H1 (cell line): ENCODE data around the gene TCF4. TPM values are rescaled to one million over a fixed set of nuclear protein-coding genes. Genes with fewer than 3 reads are reported as not detected.

ENCODE experiments used
- CTCF ChIA-PET: fragments of 300-600 bp; sonication (Branson Sonifier 250); formaldehyde crosslinking; loops from one replicate; lab custom pipeline; 2021; ENCODE audit not compliant: partially characterized antibody; lab: Charles Lee
- POLR2A ChIA-PET: fragments of 300-600 bp; sonication (Branson Sonifier 250); formaldehyde crosslinking; loops from one replicate; lab custom pipeline; 2021; ENCODE audit warnings: inconsistent platforms; ENCODE audit not compliant: partially characterized antibody; lab: Charles Lee
- DNase-seq, 2 experiments: peaks; one replicate each; pipeline versions ENCODE4 v3.0.0 to v3.0.0-alpha.2; 2010 to 2022; ENCODE audit warnings: low spot score in 2 of 2, low read depth in 1 of 2, mixed read lengths in 1 of 2
- FAIRE-seq: peaks from 2 replicates; lab custom pipeline; 2011; peaks lifted over from hg19 to GRCh38; lab: Jason Lieb, UNC
- H2AFZ ChIP-seq: 2 replicates; pipeline ENCODE4 v1.8.1; 2012; ENCODE audit warnings: low read length, inconsistent platforms
- H2AK5ac ChIP-seq: 2 replicates; pipeline ENCODE4 v1.6.1; 2013; ENCODE audit warnings: low read depth, low read length
- H2BK120ac ChIP-seq: replicated peaks from 2 replicates; pipeline ENCODE3; 2013; ENCODE audit warnings: low read depth, low read length, inconsistent platforms
- H2BK12ac ChIP-seq: 2 replicates; pipeline ENCODE4 v1.6.1; 2013; ENCODE audit warnings: low read depth, low read length
- H2BK15ac ChIP-seq: 2 replicates; pipeline ENCODE4 v1.6.1; 2013; ENCODE audit warnings: low read length
- H2BK20ac ChIP-seq: 2 replicates; pipeline ENCODE4 v1.6.1; 2013; ENCODE audit warnings: low read length
- H2BK5ac ChIP-seq: 2 replicates; pipeline ENCODE4 v1.6.1; 2013; ENCODE audit warnings: low read depth, low read length
- H3K14ac ChIP-seq: 2 replicates; pipeline ENCODE4 v1.6.1; 2013; ENCODE audit warnings: inconsistent platforms; ENCODE audit not compliant: insufficient read length
- H3K18ac ChIP-seq: 2 replicates; pipeline ENCODE4 v1.6.1; 2013; ENCODE audit warnings: low read length; ENCODE audit errors: extremely low read depth
- H3K23ac ChIP-seq: 2 replicates; pipeline ENCODE4 v1.6.1; 2013; ENCODE audit warnings: inconsistent platforms; ENCODE audit not compliant: insufficient read length
- H3K23me2 ChIP-seq: 2 replicates; pipeline ENCODE4 v1.6.1; 2013; ENCODE audit warnings: low read depth, low read length
- H3K27ac ChIP-seq: 2 replicates; pipeline ENCODE4 v1.6.1; 2011; ENCODE audit warnings: low read depth, low read length, inconsistent platforms
- H3K27me3 ChIP-seq, 4 experiments: replicated peaks in 1 of 4; 1 replicate in 1 of 4; 2 replicates in 3 of 4; pipeline versions ENCODE4 v1.6.1 to v1.8.1; 2011 to 2013; ENCODE audit warnings: low read length in 3 of 4, mild to moderate bottlenecking in 3 of 4, inconsistent platforms in 2 of 4, mixed read lengths in 2 of 4, moderate library complexity in 1 of 4; ENCODE audit not compliant: control insufficient read depth in 3 of 4, insufficient read depth in 3 of 4; ENCODE audit errors: extremely low read depth in 1 of 4
- H3K36me3 ChIP-seq, 4 experiments: 2 replicates each; pipeline versions ENCODE4 v1.6.1 to v1.8.1; 2011 to 2013; ENCODE audit warnings: mild to moderate bottlenecking in 4 of 4, low read length in 3 of 4, moderate library complexity in 2 of 4, control low read depth in 1 of 4, inconsistent platforms in 1 of 4; ENCODE audit not compliant: insufficient read depth in 4 of 4, control insufficient read depth in 2 of 4
- H3K4ac ChIP-seq: replicated peaks from 2 replicates; pipeline ENCODE3; 2013; ENCODE audit warnings: low read length, low read depth, mixed read lengths, inconsistent platforms; ENCODE audit not compliant: insufficient read length
- H3K4me1 ChIP-seq, 4 experiments: replicated peaks in 1 of 4; 1 replicate in 1 of 4; 2 replicates in 3 of 4; pipeline versions ENCODE4 v1.6.1 to v1.8.1; 2011 to 2013; ENCODE audit warnings: low read length in 3 of 4, inconsistent platforms in 2 of 4, mixed read lengths in 1 of 4; ENCODE audit not compliant: insufficient read depth in 4 of 4, control insufficient read depth in 3 of 4
- H3K4me2 ChIP-seq, 2 experiments: 2 replicates each; pipeline versions ENCODE4 v1.6.1 to v1.8.1; 2011 to 2013; ENCODE audit warnings: low read depth in 2 of 2, low read length in 2 of 2, control low read depth in 1 of 2, inconsistent platforms in 1 of 2, mild to moderate bottlenecking in 1 of 2; ENCODE audit not compliant: insufficient read depth in 1 of 2
- H3K4me3 ChIP-seq, 4 experiments: fragments of 200-600, 300-600 bp in 1 of 4; sonication (generic), shearing (Covaris generic), sonication (Bioruptor Twin) in 1 of 4; 2 replicates each; pipeline versions ENCODE4 v1.5.1 to v1.8.1; 2011 to 2016; ENCODE audit warnings: low read length in 4 of 4, low read depth in 3 of 4, control low read depth in 2 of 4, inconsistent platforms in 2 of 4, mild to moderate bottlenecking in 2 of 4, mixed read lengths in 1 of 4, moderate library complexity in 1 of 4; ENCODE audit not compliant: insufficient read depth in 2 of 4; ENCODE audit errors: extremely low read depth in 1 of 4
- H3K56ac ChIP-seq: replicated peaks from 2 replicates; pipeline ENCODE3; 2013; ENCODE audit warnings: low read depth, mild to moderate bottlenecking, mixed read lengths, low read length, inconsistent platforms; ENCODE audit not compliant: insufficient read length
- H3K79me1 ChIP-seq: 2 replicates; pipeline ENCODE4 v1.6.1; 2013; ENCODE audit warnings: low read depth, low read length, control low read depth
- H3K79me2 ChIP-seq, 2 experiments: 2 replicates each; pipeline versions ENCODE4 v1.6.1 to v1.8.1; 2012 to 2013; ENCODE audit warnings: low read length in 2 of 2, mild to moderate bottlenecking in 2 of 2, inconsistent platforms in 1 of 2; ENCODE audit not compliant: insufficient read depth in 2 of 2, control insufficient read depth in 1 of 2
- H3K9ac ChIP-seq, 4 experiments: replicated peaks in 1 of 4; 1 replicate in 1 of 4; 2 replicates in 3 of 4; pipeline versions ENCODE4 v1.6.1 to v1.8.1; 2011 to 2013; ENCODE audit warnings: low read depth in 3 of 4, low read length in 3 of 4, control low read depth in 2 of 4, mild to moderate bottlenecking in 2 of 4, moderate library complexity in 2 of 4, inconsistent platforms in 1 of 4; ENCODE audit errors: extremely low read depth in 1 of 4
- H3K9me3 ChIP-seq, 2 experiments: 2 replicates each; pipeline versions ENCODE4 v1.6.1 to v1.8.1; 2012 to 2013; ENCODE audit warnings: mild to moderate bottlenecking in 2 of 2, moderate library complexity in 2 of 2, control low read depth in 1 of 2, inconsistent platforms in 1 of 2, low read depth in 1 of 2, low read length in 1 of 2, mixed read lengths in 1 of 2; ENCODE audit not compliant: insufficient read depth in 2 of 2
- H4K20me1 ChIP-seq, 2 experiments: replicated peaks in 1 of 2; 2 replicates each; pipeline versions ENCODE3 to v1.8.1; 2011 to 2013; ENCODE audit warnings: inconsistent platforms in 2 of 2, low read length in 2 of 2, mild to moderate bottlenecking in 1 of 2; ENCODE audit not compliant: insufficient read depth in 2 of 2, control insufficient read depth in 1 of 2
- H4K5ac ChIP-seq: 2 replicates; pipeline ENCODE4 v1.6.1; 2013; ENCODE audit warnings: low read length, low read depth, mixed read lengths, inconsistent platforms; ENCODE audit not compliant: insufficient read length
- H4K8ac ChIP-seq: 2 replicates; pipeline ENCODE4 v1.8.0; 2013; ENCODE audit warnings: mild to moderate bottlenecking, moderate library complexity, low read length, inconsistent platforms; ENCODE audit not compliant: insufficient read depth; ENCODE audit errors: extremely low read depth
- H4K91ac ChIP-seq: replicated peaks from 2 replicates; pipeline ENCODE3; 2013; ENCODE audit warnings: low read length, mixed read lengths, inconsistent platforms; ENCODE audit not compliant: insufficient read length
- CBX8 ChIP-seq: fragments of 300-800, 300-1000 bp; sonication (generic); IDR thresholded peaks from 2 replicates; pipeline ENCODE4 v1.7.1; 2016; ENCODE audit warnings: low read depth, low read length, borderline replicate concordance
- CTBP2 ChIP-seq: IDR thresholded peaks from 2 replicates; pipeline ENCODE4 v1.7.0; 2011; ENCODE audit warnings: borderline replicate concordance, mild to moderate bottlenecking, moderate library complexity, mixed read lengths, low read length; ENCODE audit not compliant: insufficient read depth, insufficient read length
- EP300 ChIP-seq, 2 experiments: IDR thresholded peaks; 1 replicate in 1 of 2; 2 replicates in 1 of 2; pipeline ENCODE4 v1.6.1; 2011 to 2012; ENCODE audit warnings: low read depth in 2 of 2, low read length in 2 of 2, mild to moderate bottlenecking in 2 of 2, borderline replicate concordance in 1 of 2, inconsistent platforms in 1 of 2, moderate library complexity in 1 of 2
- EZH2 ChIP-seq: fragments of 200-600 bp; sonication (generic); IDR thresholded peaks from 2 replicates; pipeline ENCODE4 v1.7.1; 2012; ENCODE audit warnings: low read depth, mild to moderate bottlenecking, moderate library complexity, low read length, inconsistent platforms; ENCODE audit not compliant: severe bottlenecking
- GABPA ChIP-seq: IDR thresholded peaks from 2 replicates; pipeline ENCODE4 v1.6.1; 2011; ENCODE audit warnings: mild to moderate bottlenecking, low read length, moderate library complexity, borderline replicate concordance; ENCODE audit not compliant: insufficient read depth
- JUN ChIP-seq: IDR thresholded peaks from 2 replicates; pipeline ENCODE4 v1.6.1; 2011; ENCODE audit warnings: low read depth, mild to moderate bottlenecking, improper control_type of control experiment, low read length
- JUND ChIP-seq: IDR thresholded peaks from 2 replicates; pipeline ENCODE4 v1.6.1; 2011; ENCODE audit warnings: mild to moderate bottlenecking, improper control_type of control experiment, low read length
- MAFK ChIP-seq: IDR thresholded peaks from 2 replicates; pipeline ENCODE4 v1.6.1; 2012; ENCODE audit warnings: low read depth, mild to moderate bottlenecking, improper control_type of control experiment, low read length
- POU5F1 ChIP-seq: IDR thresholded peaks from 2 replicates; pipeline ENCODE4 v1.6.1; 2011; ENCODE audit warnings: low read depth, mild to moderate bottlenecking, low read length, moderate library complexity
- SAP30 ChIP-seq: fragments of 300-600 bp; sonication (generic); IDR thresholded peaks from 2 replicates; pipeline ENCODE4 v1.7.1; 2012; ENCODE audit warnings: low read length, moderate library complexity, mild to moderate bottlenecking, inconsistent platforms; ENCODE audit not compliant: insufficient read depth, insufficient replicate concordance
- SIRT6 ChIP-seq: IDR thresholded peaks from one replicate; pipeline ENCODE4 v1.7.1; 2012; ENCODE audit warnings: low read length, inconsistent platforms
- TAF7 ChIP-seq: optimal IDR thresholded peaks from 2 replicates; pipeline ENCODE3; 2011; ENCODE audit warnings: low read depth, mild to moderate bottlenecking, inconsistent platforms, low read length, moderate library complexity, borderline replicate concordance
- TBP ChIP-seq: IDR thresholded peaks from 2 replicates; pipeline ENCODE4 v1.6.1; 2011; ENCODE audit warnings: low read depth, low read length, improper control_type of control experiment
- ZNF274 ChIP-seq: IDR thresholded peaks from 2 replicates; pipeline ENCODE4 v1.7.0; 2012; ENCODE audit warnings: low read length, borderline replicate concordance; ENCODE audit errors: extremely low read depth
- WGBS, 2 experiments: shearing (Covaris generic) in 1 of 2; methylation state at CpG; one replicate each; pipeline versions ENCODE4 v1.1.6 to v1.1.7; 2013 to 2015; ENCODE audit warnings: low lambda C conversion rate in 2 of 2, mixed read lengths in 2 of 2, inconsistent platforms in 1 of 2, low coverage in 1 of 2, missing lambda C conversion rate in 1 of 2; ENCODE audit not compliant: insufficient replicate concordance in 2 of 2, insufficient coverage in 1 of 2, insufficient read length in 1 of 2; ENCODE audit errors: extremely low coverage in 1 of 2, missing lambda C conversion rate in 1 of 2; 5-methylcytosine and 5-hydroxymethylcytosine counted together
- polyA plus RNA-seq, 7 experiments: library from polyadenylated mRNA; depleted of rRNA in 3 of 7; stranded (reverse) in 5 of 7; unstranded in 2 of 7; fragments of >200 nt in 5 of 7; fragments of 200-250 nt in 2 of 7; gene quantifications; 1 replicate in 5 of 7; 2 replicates in 1 of 7; 4 replicates in 1 of 7; pipeline versions ENCODE4 v1.2.1 to v1.2.3, GENCODE V29; 2011 to 2013; ENCODE audit warnings: missing spikeins in 2 of 7, mixed read lengths in 2 of 7
- total RNA-seq: library from RNA; stranded (reverse); fragmentation: NEBNext Ultra II Directional; extraction: Animal tissue kit (Norgen Biotek cat#: 25700); gene quantifications from 2 replicates; pipeline ENCODE4 v1.2.1, GENCODE V29; 2021

The TCF4 gene
- total and polyA plus RNA-seq, 2 of the 8 experiments (the other 6 are each of a cell fraction or from before 2014, with no cell fraction given) = 59.3 to 118 TPM

GRCh38 chr18:55455938-55456337 is 132.1 kb downstream of the TCF4 start:
- Histone ChIP-seq H3K4me1 (peaks cover 0 to 9% (median 4%) of the 10 kb centered on the region in 4 experiments; a peak in 2 of 7 replicates), H3K27ac (no peak overlapping the region), H3K27me3 (no peaks in the 10 kb centered on the region), H3K36me3 (peaks cover 0 to 10% (median 0%) of the 10 kb centered on the region in 4 experiments; a peak in 1 of 8 replicates), H3K79me2 (peaks cover 0 to 95% of the 10 kb centered on the region in 2 experiments; a peak in 3 of 4 replicates), H3K9ac (no peak overlapping the region), H4K91ac (no peak overlapping the region), H3K4me3 (no peak overlapping the region), H2BK20ac (no peak overlapping the region), H2BK15ac (no peak overlapping the region), H3K79me1 (no peaks in the 10 kb centered on the region; the same call in 1 of the 2 replicates), H2BK12ac (no peak overlapping the region), H3K9me3 (no peaks in the 10 kb centered on the region), H3K56ac (no peak overlapping the region), H3K4me2 (no peak overlapping the region), H4K8ac (no peak overlapping the region), H3K4ac (no peak overlapping the region), H4K5ac (no peak overlapping the region), H3K14ac (no peak overlapping the region), H2BK5ac (no peak overlapping the region), H2BK120ac (no peak overlapping the region), H3K23ac (no peak overlapping the region), H3K23me2 (no peaks in the 10 kb centered on the region), H4K20me1 (peaks cover 2 to 3% of the 10 kb centered on the region in 2 experiments), H2AFZ (no peak overlapping the region), H3K18ac (no peak overlapping the region), H2AK5ac (no peak overlapping the region)
- no peak for FAIRE-seq
- ChIA-PET CTCF (interaction anchor here (0.8 to 1.7 kb wide), 6 partner anchors 9 to 221 kb away, joined by 3 to 6 read pairs (median 3); no protein-coding TSS in a partner anchor), POLR2A (no interaction called here)
- 82% methylated on average over 5 of the region's 5 CpGs; no CpG with 5 or more reads in 1 of the 2 experiments for WGBS, 2 experiments
- no peak for DNase-seq
- TF ChIP-seq TBP = no peak
- no peak for TF ChIP-seq MAFK
- TF ChIP-seq EZH2 = no peak
- TF ChIP-seq CBX8 = no peak
- TF ChIP-seq SAP30 = no peak
- TF ChIP-seq ZNF274 = no peak
- no peak for TF ChIP-seq POU5F1
- no peak for TF ChIP-seq EP300 (IDR thresholded peaks at IDR 0.05; ENCODE audit: borderline replicate concordance in 1 of 2, low read depth in 2 of 2, low read length in 2 of 2)
- no peak for TF ChIP-seq JUND
- no peak for TF ChIP-seq TAF7
- no peak for TF ChIP-seq SIRT6
- no peak for TF ChIP-seq JUN
- TF ChIP-seq CTBP2 = no peak
- no peak for TF ChIP-seq GABPA
